Prostate gland (tissue), 2 donors: ENCODE data around the gene KLHL33.

Experiments
- POLR2AphosphoS5 ChIP-seq: sonication (generic); formaldehyde crosslinking; IDR thresholded peaks from one replicate; pipeline ENCODE4 v1.6.1; 2017; ENCODE audit warnings: antibody characterized with exemption
- TF ChIP-seq, protein P1 (sequence below), 4 experiments: fragments of 200-600 bp in 2 of 4; fragments of 450-650 bp in 2 of 4; sonication (generic) in 2 of 4; IDR thresholded peaks; 1 replicate in 3 of 4; 2 replicates in 1 of 4; pipeline ENCODE4 v1.5.1; 2016 to 2019; ENCODE audit warnings: antibody characterized with exemption in 4 of 4, mild to moderate bottlenecking in 2 of 4, moderate library complexity in 2 of 4

DNA sequence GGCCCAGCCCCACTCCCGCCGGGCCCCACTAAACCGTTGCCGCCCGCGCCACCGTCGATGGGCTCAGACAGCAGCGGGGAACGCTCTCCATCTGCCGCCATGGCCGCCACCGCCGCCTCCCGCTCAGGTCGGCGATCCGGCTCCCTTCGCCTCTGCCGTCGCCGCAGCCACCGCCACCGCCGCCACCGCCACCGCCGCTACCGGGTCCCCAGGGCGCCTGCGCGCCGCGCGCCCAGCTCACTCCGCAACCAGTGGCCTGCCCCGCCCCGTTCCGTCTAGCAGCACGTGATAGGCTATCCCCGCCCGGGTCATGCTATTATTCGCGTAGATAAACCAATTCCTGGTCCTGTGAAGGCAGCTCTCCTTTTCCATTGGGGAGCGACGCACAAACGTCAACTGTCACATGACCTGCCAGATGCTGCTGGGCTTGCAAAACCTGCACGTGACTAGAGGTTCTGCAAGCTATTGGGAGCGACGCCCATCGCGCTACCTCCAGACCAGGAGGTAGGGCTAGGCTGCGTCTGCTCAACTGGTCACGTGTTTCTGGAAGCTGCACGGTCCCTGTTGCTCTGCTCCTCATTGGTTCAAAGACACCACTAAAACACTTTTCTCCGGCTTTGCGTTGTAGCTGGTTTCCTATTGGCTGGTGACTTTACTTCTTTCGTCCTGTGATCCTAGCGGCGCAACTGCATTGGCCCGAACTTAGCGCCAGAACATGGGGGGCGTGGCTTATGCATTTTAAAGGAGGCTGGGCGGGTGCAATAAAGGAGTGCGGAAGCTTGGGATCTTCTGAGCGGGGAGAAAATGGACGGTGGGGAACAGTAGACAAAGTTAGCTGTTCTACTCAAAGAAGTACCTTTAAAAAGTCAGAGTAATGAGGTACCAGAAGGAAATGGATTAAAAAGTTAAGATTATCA is 25.5 kb upstream of the KLHL33 start, which contains the start of gene PIP4P1:
- TF ChIP-seq, protein P1, sequence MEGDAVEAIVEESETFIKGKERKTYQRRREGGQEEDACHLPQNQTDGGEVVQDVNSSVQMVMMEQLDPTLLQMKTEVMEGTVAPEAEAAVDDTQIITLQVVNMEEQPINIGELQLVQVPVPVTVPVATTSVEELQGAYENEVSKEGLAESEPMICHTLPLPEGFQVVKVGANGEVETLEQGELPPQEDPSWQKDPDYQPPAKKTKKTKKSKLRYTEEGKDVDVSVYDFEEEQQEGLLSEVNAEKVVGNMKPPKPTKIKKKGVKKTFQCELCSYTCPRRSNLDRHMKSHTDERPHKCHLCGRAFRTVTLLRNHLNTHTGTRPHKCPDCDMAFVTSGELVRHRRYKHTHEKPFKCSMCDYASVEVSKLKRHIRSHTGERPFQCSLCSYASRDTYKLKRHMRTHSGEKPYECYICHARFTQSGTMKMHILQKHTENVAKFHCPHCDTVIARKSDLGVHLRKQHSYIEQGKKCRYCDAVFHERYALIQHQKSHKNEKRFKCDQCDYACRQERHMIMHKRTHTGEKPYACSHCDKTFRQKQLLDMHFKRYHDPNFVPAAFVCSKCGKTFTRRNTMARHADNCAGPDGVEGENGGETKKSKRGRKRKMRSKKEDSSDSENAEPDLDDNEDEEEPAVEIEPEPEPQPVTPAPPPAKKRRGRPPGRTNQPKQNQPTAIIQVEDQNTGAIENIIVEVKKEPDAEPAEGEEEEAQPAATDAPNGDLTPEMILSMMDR (IDR thresholded peaks at IDR 0.05): peak in 1 of 4 experiments; percentile 35
- TF ChIP-seq POLR2AphosphoS5: peak; percentile 99
